HepG2 (cell line): ENCODE results near the gene WNT5B. TPM values are rescaled to one million over a fixed set of nuclear protein-coding genes. Genes with fewer than 3 reads are reported as not detected.

ENCODE experiments used
- ATAC-seq: fragments of 200-7000 bp; cut with Tn5 transposase; 3 replicates; pipeline ENCODE4 v1.9.1; 2020; ENCODE audit warnings: mild to moderate bottlenecking, moderate library complexity
- BruUV-seq: library from RNA; stranded (reverse); fragments of 400-500 nt; replicated peaks from 2 replicates; lab custom pipeline; 2021; lab: Mats Ljungman, UMichigan
- CTCF ChIA-PET: fragments of 300-600 bp; formaldehyde crosslinking; extraction: SDS; loops from one replicate; lab custom pipeline; 2021; ENCODE audit warnings: low total read pairs, inconsistent platforms, low intra/inter-chr PET ratio; lab: Yijun Ruan, JAX
- POLR2A ChIA-PET: fragments of 350-600 bp; sonication (Branson Sonifier 250); formaldehyde crosslinking; loops from one replicate; lab custom pipeline; 2020; ENCODE audit warnings: antibody characterized with exemption, inconsistent platforms; lab: Yijun Ruan, JAX
- DNase-seq: peaks from one replicate; pipeline ENCODE4 v3.0.0-alpha.2; 2015; ENCODE audit warnings: low spot score
- FAIRE-seq: peaks from 3 replicates; lab custom pipeline; 2011; peaks lifted over from hg19 to GRCh38; lab: Jason Lieb, UNC
- H2AFZ ChIP-seq: one replicate; pipeline ENCODE4 v1.6.1; 2011; ENCODE audit warnings: low read length, inconsistent platforms
- H3K27ac ChIP-seq: fragments of 300-600 bp; 3 replicates; pipeline ENCODE4 v1.8.0; 2011; ENCODE audit warnings: mixed run types, mild to moderate bottlenecking, mixed read lengths, low read length, inconsistent platforms; ENCODE audit not compliant: insufficient read depth; ENCODE audit errors: extremely low read length
- H3K27me3 ChIP-seq, 2 experiments: fragments of 200-600 bp in 1 of 2; 2 replicates in 1 of 2; 3 replicates in 1 of 2; pipeline versions ENCODE4 v1.6.0 to v1.8.0; 2011; ENCODE audit warnings: low read length in 2 of 2, mild to moderate bottlenecking in 2 of 2, moderate library complexity in 2 of 2, inconsistent platforms in 1 of 2; ENCODE audit not compliant: insufficient read depth in 2 of 2, control insufficient read depth in 1 of 2
- H3K36me3 ChIP-seq, 2 experiments: fragments of 200-600 bp in 1 of 2; replicated peaks in 1 of 2; 2 replicates in 1 of 2; 3 replicates in 1 of 2; pipeline versions ENCODE4 v1.5.1 to v1.8.0; 2011; ENCODE audit warnings: low read length in 2 of 2, inconsistent platforms in 1 of 2; ENCODE audit not compliant: insufficient read depth in 2 of 2, control insufficient read depth in 1 of 2
- H3K4me1 ChIP-seq: 2 replicates; pipeline ENCODE4 v1.5.1; 2012; ENCODE audit warnings: low read length, inconsistent platforms; ENCODE audit not compliant: insufficient read depth
- H3K4me2 ChIP-seq: 2 replicates; pipeline ENCODE4 v1.6.0; 2011; ENCODE audit warnings: low read depth, low read length, inconsistent platforms
- H3K4me3 ChIP-seq, 3 experiments: fragments of 200-600 bp in 1 of 3; sonication (generic), shearing (Covaris generic) in 1 of 3; replicated peaks in 1 of 3; 2 replicates each; pipeline ENCODE4 v1.5.1; 2011 to 2016; ENCODE audit warnings: low read length in 3 of 3, inconsistent platforms in 2 of 3, low read depth in 2 of 3, mild to moderate bottlenecking in 2 of 3, control low read depth in 1 of 3, mixed read lengths in 1 of 3; ENCODE audit not compliant: insufficient read depth in 1 of 3
- H3K79me2 ChIP-seq: one replicate; pipeline ENCODE4 v1.6.1; 2011; ENCODE audit warnings: low read length, inconsistent platforms; ENCODE audit not compliant: insufficient read depth
- H3K9ac ChIP-seq: 2 replicates; pipeline ENCODE4 v1.6.0; 2011; ENCODE audit warnings: mild to moderate bottlenecking, low read depth, low read length, inconsistent platforms; ENCODE audit not compliant: insufficient read depth
- H3K9me3 ChIP-seq: 2 replicates; pipeline ENCODE4 v1.5.1; 2012; ENCODE audit warnings: mild to moderate bottlenecking, low read length
- H4K20me1 ChIP-seq: 2 replicates; pipeline ENCODE4 v1.6.0; 2011; ENCODE audit warnings: inconsistent platforms, mild to moderate bottlenecking, low read length, moderate library complexity; ENCODE audit not compliant: insufficient read depth
- ETV5 ChIP-seq: IDR thresholded peaks from 2 replicates; pipeline ENCODE4 v1.6.1; 2018; ENCODE audit warnings: missing biosample characterization, missing genetic modification reagents, inconsistent platforms, borderline replicate concordance
- IKZF5 ChIP-seq: IDR thresholded peaks from 2 replicates; pipeline ENCODE4 v1.6.1; 2018; ENCODE audit warnings: missing genetic modification reagents, mild to moderate bottlenecking, missing compliant biosample characterization
- KDM6A ChIP-seq: IDR thresholded peaks from 2 replicates; pipeline ENCODE4 v1.6.1; 2016; ENCODE audit warnings: low read depth
- LCORL ChIP-seq, 2 experiments: fragments of 450-650 bp in 1 of 2; sonication (generic) in 1 of 2; formaldehyde crosslinking in 1 of 2; IDR thresholded peaks; 2 replicates each; pipeline versions ENCODE4 v1.5.0 to v1.6.1; 2017 to 2020; ENCODE audit warnings: antibody characterized with exemption in 1 of 2, missing genetic modification reagents in 1 of 2
- MIER2 ChIP-seq: IDR thresholded peaks from 2 replicates; pipeline ENCODE4 v1.6.1; 2016; ENCODE audit warnings: missing biosample characterization, missing genetic modification reagents
- NBN ChIP-seq: fragments of 450-650 bp; conservative IDR thresholded peaks from 2 replicates; pipeline ENCODE4 v1.6.1; 2017
- PCBP2 ChIP-seq: fragments of 200-400 bp; formaldehyde crosslinking; optimal IDR thresholded peaks from 2 replicates; pipeline ENCODE3; 2018; ENCODE audit warnings: low read length, low read depth; ENCODE audit not compliant: poor library complexity, severe bottlenecking
- RFXANK ChIP-seq: IDR thresholded peaks from 2 replicates; pipeline ENCODE4 v1.6.1; 2016
- SAP130 ChIP-seq: IDR thresholded peaks from 2 replicates; pipeline ENCODE4 v1.6.1; 2016; ENCODE audit warnings: low read depth
- SOX6 ChIP-seq, 2 experiments: fragments of 450-650 bp in 1 of 2; sonication (generic) in 1 of 2; formaldehyde crosslinking in 1 of 2; IDR thresholded peaks; 2 replicates each; pipeline versions ENCODE4 v1.4.0 to v1.6.1; 2017 to 2020; ENCODE audit warnings: antibody characterized with exemption in 1 of 2, mild to moderate bottlenecking in 1 of 2, missing genetic modification reagents in 1 of 2
- ZFP41 ChIP-seq: sonication (generic); formaldehyde crosslinking; IDR thresholded peaks from 2 replicates; pipeline ENCODE4 v1.4.0; 2020; ENCODE audit warnings: mild to moderate bottlenecking, missing genetic modification reagents, borderline replicate concordance
- ZNF263 ChIP-seq: sonication (generic); formaldehyde crosslinking; IDR thresholded peaks from 2 replicates; pipeline ENCODE4 v1.4.0; 2020; ENCODE audit warnings: missing genetic modification reagents
- ZNF3 ChIP-seq: IDR thresholded peaks from 2 replicates; pipeline ENCODE4 v1.7.0; 2017; ENCODE audit warnings: inconsistent platforms
- WGBS: methylation state at CpG from one replicate; pipeline ENCODE4 v1.1.6; 2017; ENCODE audit warnings: low lambda C conversion rate; 5-methylcytosine and 5-hydroxymethylcytosine counted together
- in situ Hi-C: cut with HindIII; loops from 2 replicates; pipeline ENCODE4 v1.10.0; 2017; ENCODE audit warnings: low pct_unique_long_range_greater_than_20kb; ENCODE audit not compliant: extremely low pct_ligation_motif_present
- intact Hi-C: fragments of 100-400 bp; cut with micrococcal nuclease; formaldehyde crosslinking; loops from one replicate; pipeline ENCODE4 v1.10.0; 2022; ENCODE audit not compliant: unreplicated experiment
- polyA plus RNA-seq, 8 experiments: library from polyadenylated mRNA; depleted of rRNA in 3 of 8; stranded (reverse) in 7 of 8; unstranded in 1 of 8; fragments of >200 nt; fragmentation: Illumina TruSeq in 4 of 8; extraction: Trizol in 4 of 8; gene quantifications; 2 replicates each; pipeline versions ENCODE4 v1.2.1 to v1.2.3, GENCODE V29; 2011 to 2016; ENCODE audit warnings: low read depth in 4 of 8, missing spikeins in 1 of 8, mixed read lengths in 1 of 8; ENCODE audit not compliant: insufficient read depth in 1 of 8
- total RNA-seq, 5 experiments: library from RNA; depleted of rRNA; stranded (reverse); fragments of >200 nt; fragmentation: Illumina TruSeq; extraction: Trizol; gene quantifications; 2 replicates each; pipeline ENCODE4 v1.2.3, GENCODE V29; 2016; ENCODE audit warnings: low read depth in 1 of 5
- TF ChIP-seq, protein P1 (sequence below): sonication (generic); formaldehyde crosslinking; IDR thresholded peaks from 2 replicates; pipeline ENCODE4 v1.5.1; 2020; ENCODE audit warnings: mild to moderate bottlenecking, missing genetic modification reagents, moderate library complexity
- TF ChIP-seq, protein P2 (sequence below): sonication (generic); formaldehyde crosslinking; IDR thresholded peaks from 2 replicates; pipeline ENCODE4 v1.4.0; 2020; ENCODE audit warnings: missing genetic modification reagents

The WNT5B gene
- total and polyA plus RNA-seq, 2 of the 13 experiments (the other 11 are each of a cell fraction or from before 2014, with no cell fraction given) = 0.04 TPM; not detected in 1

DNA sequence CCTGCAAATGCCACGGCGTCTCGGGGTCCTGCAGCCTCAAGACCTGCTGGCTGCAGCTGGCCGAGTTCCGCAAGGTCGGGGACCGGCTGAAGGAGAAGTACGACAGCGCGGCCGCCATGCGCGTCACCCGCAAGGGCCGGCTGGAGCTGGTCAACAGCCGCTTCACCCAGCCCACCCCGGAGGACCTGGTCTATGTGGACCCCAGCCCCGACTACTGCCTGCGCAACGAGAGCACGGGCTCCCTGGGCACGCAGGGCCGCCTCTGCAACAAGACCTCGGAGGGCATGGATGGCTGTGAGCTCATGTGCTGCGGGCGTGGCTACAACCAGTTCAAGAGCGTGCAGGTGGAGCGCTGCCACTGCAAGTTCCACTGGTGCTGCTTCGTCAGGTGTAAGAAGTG is 16.8 kb downstream of the WNT5B start (continued):
- no peak for TF ChIP-seq RFXANK
- TF ChIP-seq, all 625 proteins: peak for 0

DNA sequence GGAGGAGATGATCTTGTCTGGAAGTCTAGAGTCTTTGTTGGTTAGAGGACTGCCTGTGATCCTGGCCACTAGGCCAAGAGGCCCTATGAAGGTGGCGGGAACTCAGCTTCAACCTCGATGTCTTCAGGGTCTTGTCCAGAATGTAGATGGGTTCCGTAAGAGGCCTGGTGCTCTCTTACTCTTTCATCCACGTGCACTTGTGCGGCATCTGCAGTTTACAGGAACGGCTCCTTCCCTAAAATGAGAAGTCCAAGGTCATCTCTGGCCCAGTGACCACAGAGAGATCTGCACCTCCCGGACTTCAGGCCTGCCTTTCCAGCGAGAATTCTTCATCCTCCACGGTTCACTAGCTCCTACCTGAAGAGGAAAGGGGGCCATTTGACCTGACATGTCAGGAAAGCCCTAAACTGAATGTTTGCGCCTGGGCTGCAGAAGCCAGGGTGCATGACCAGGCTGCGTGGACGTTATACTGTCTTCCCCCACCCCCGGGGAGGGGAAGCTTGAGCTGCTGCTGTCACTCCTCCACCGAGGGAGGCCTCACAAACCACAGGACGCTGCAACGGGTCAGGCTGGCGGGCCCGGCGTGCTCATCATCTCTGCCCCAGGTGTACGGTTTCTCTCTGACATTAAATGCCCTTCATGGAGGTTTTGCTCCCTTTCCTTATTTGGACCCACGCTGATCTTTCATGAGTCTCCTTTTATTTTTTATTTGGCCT is 17.7 kb downstream of the WNT5B start:
- no peaks in the 10 kb centered on the region for H3K9me3 ChIP-seq
- peak; percentile 72 for ATAC-seq
- H3K27ac ChIP-seq = no peak overlapping the region
- H3K27me3 ChIP-seq = peaks cover 4 to 77% of the 10 kb centered on the region in 2 experiments; a peak in 4 of 5 replicates
- peak overlapping the region; percentile 67 for H3K4me2 ChIP-seq
- 24% methylated on average over 12 of the region's 21 CpGs for WGBS
- H3K79me2 ChIP-seq = no peaks in the 10 kb centered on the region
- in situ Hi-C loops (loop anchor here (5.0 kb wide), 1 partner anchor 291 kb away; no protein-coding TSS in a partner anchor), intact Hi-C loops (no loop called here)
- H3K36me3 ChIP-seq = no peaks in the 10 kb centered on the region
- no peak overlapping the region for H3K9ac ChIP-seq
- FAIRE-seq = no peak
- ChIA-PET CTCF (no interaction called here), POLR2A (no interaction called here)
- BruUV-seq = no TSS peak
- peaks cover 38% of the 10 kb centered on the region for H3K4me1 ChIP-seq
- no peak overlapping the region for H2AFZ ChIP-seq
- peak overlapping the region in 2 of 3 experiments; percentile 4 to 42; a peak in 3 of 6 replicates for H3K4me3 ChIP-seq
- no peaks in the 10 kb centered on the region for H4K20me1 ChIP-seq
- no peak for DNase-seq
- TF ChIP-seq PCBP2 (no peak), ZNF3 (CRISPR knock-in tag) (no peak), LCORL (IDR thresholded peaks at IDR 0.05) (no peak), LCORL (CRISPR knock-in tag; IDR thresholded peaks at IDR 0.05) (no peak), ETV5 (CRISPR knock-in tag) (no peak), SAP130 (CRISPR knock-in tag) (0 out of 2 replicates have a peak, but pooled peaks have one; percentile 6), ZNF263 (CRISPR knock-in tag) (0 out of 2 replicates have a peak, but pooled peaks have one; percentile 20), ZFP41 (no peak), MIER2 (CRISPR knock-in tag) (no peak), NBN (no peak), IKZF5 (no peak), KDM6A (no peak), SOX6 (IDR thresholded peaks at IDR 0.05) (no peak), SOX6 (CRISPR knock-in tag; IDR thresholded peaks at IDR 0.05) (no peak)
- TF ChIP-seq, protein P1, sequence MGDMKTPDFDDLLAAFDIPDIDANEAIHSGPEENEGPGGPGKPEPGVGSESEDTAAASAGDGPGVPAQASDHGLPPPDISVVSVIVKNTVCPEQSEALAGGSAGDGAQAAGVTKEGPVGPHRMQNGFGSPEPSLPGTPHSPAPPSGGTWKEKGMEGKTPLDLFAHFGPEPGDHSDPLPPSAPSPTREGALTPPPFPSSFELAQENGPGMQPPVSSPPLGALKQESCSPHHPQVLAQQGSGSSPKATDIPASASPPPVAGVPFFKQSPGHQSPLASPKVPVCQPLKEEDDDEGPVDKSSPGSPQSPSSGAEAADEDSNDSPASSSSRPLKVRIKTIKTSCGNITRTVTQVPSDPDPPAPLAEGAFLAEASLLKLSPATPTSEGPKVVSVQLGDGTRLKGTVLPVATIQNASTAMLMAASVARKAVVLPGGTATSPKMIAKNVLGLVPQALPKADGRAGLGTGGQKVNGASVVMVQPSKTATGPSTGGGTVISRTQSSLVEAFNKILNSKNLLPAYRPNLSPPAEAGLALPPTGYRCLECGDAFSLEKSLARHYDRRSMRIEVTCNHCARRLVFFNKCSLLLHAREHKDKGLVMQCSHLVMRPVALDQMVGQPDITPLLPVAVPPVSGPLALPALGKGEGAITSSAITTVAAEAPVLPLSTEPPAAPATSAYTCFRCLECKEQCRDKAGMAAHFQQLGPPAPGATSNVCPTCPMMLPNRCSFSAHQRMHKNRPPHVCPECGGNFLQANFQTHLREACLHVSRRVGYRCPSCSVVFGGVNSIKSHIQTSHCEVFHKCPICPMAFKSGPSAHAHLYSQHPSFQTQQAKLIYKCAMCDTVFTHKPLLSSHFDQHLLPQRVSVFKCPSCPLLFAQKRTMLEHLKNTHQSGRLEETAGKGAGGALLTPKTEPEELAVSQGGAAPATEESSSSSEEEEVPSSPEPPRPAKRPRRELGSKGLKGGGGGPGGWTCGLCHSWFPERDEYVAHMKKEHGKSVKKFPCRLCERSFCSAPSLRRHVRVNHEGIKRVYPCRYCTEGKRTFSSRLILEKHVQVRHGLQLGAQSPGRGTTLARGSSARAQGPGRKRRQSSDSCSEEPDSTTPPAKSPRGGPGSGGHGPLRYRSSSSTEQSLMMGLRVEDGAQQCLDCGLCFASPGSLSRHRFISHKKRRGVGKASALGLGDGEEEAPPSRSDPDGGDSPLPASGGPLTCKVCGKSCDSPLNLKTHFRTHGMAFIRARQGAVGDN = peak; percentile 22; the same call in 1 of the 2 replicates
- TF ChIP-seq, protein P2, sequence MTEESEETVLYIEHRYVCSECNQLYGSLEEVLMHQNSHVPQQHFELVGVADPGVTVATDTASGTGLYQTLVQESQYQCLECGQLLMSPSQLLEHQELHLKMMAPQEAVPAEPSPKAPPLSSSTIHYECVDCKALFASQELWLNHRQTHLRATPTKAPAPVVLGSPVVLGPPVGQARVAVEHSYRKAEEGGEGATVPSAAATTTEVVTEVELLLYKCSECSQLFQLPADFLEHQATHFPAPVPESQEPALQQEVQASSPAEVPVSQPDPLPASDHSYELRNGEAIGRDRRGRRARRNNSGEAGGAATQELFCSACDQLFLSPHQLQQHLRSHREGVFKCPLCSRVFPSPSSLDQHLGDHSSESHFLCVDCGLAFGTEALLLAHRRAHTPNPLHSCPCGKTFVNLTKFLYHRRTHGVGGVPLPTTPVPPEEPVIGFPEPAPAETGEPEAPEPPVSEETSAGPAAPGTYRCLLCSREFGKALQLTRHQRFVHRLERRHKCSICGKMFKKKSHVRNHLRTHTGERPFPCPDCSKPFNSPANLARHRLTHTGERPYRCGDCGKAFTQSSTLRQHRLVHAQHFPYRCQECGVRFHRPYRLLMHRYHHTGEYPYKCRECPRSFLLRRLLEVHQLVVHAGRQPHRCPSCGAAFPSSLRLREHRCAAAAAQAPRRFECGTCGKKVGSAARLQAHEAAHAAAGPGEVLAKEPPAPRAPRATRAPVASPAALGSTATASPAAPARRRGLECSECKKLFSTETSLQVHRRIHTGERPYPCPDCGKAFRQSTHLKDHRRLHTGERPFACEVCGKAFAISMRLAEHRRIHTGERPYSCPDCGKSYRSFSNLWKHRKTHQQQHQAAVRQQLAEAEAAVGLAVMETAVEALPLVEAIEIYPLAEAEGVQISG (CRISPR knock-in tag) = 0 out of 2 replicates have a peak, but pooled peaks have one; percentile 24
